ENCODE measurements around the gene S100A14. TPM values are rescaled to one million over a fixed set of nuclear protein-coding genes. Genes with fewer than 3 reads are reported as not detected.
A peak's percentile ranks its signal among the peaks of the same experiment; 100 is the strongest.
"Not testable (repeated sequence)": the region's sequence is repeated elsewhere in the genome, so short reads cannot be mapped to it uniquely, and the experiment has no call there.

The S100A14 gene
- polyA plus RNA-seq, 4 donors: 356 to 952 (median 630) TPM

- peaks cover 10 to 36% (median 17%) of the 10 kb centered on the region in 3 donors for H3K36me3 ChIP-seq (ENCODE audit: control insufficient read depth in 3 of 3, insufficient read depth in 2 of 3, low read depth in 1 of 3, low read length in 3 of 3)
- no peak overlapping the region for H3K4me3 ChIP-seq (ENCODE audit: low read depth in 1 of 3, low read length in 3 of 3)
- H3K27ac ChIP-seq (ENCODE audit: low read depth in 1 of 3, low read length in 2 of 3): no peak overlapping the region
- H3K9me3 ChIP-seq (ENCODE audit: control insufficient read depth in 2 of 2, insufficient read depth in 1 of 2, low read depth in 1 of 2, low read length in 1 of 2): no peaks in the 10 kb centered on the region
- DNase-seq (no peak), FAIRE-seq (no peak)
- peaks cover 0 to 17% (median 0%) of the 10 kb centered on the region in 3 donors for H3K4me1 ChIP-seq (ENCODE audit: control insufficient read depth in 3 of 3, insufficient read depth in 2 of 3, low read depth in 1 of 3, low read length in 2 of 3)
- 84 to 92% (median 89%) methylated on average over 4 to 5 of the region's 5 CpGs for WGBS, 3 donors
- no peaks in the 10 kb centered on the region for H3K27me3 ChIP-seq (ENCODE audit: control insufficient read depth in 3 of 3, insufficient read depth in 3 of 3, low read length in 3 of 3)
Measured at GRCh38 chr1:153646672-153647345, 30.7 kb upstream of the S100A14 start.

- H3K36me3 ChIP-seq (ENCODE audit: control insufficient read depth in 3 of 3, insufficient read depth in 2 of 3, low read depth in 1 of 3, low read length in 3 of 3): peaks cover 15 to 55% (median 26%) of the 10 kb centered on the region in 3 donors
- H3K9me3 ChIP-seq (ENCODE audit: control insufficient read depth in 2 of 2, insufficient read depth in 1 of 2, low read depth in 1 of 2, low read length in 1 of 2): no peaks in the 10 kb centered on the region
- DNase-seq (peak in 1 of 2 donors; percentile 61), FAIRE-seq (no peak)
- no peaks in the 10 kb centered on the region for H3K27me3 ChIP-seq (ENCODE audit: control insufficient read depth in 3 of 3, insufficient read depth in 3 of 3, low read length in 3 of 3)
- no peak overlapping the region for H3K27ac ChIP-seq (ENCODE audit: low read depth in 1 of 3, low read length in 2 of 3)
- no peak overlapping the region for H3K4me3 ChIP-seq (ENCODE audit: low read depth in 1 of 3, low read length in 3 of 3)
- H3K4me1 ChIP-seq (ENCODE audit: control insufficient read depth in 3 of 3, insufficient read depth in 2 of 3, low read depth in 1 of 3, low read length in 2 of 3): peaks cover 0 to 7% (median 0%) of the 10 kb centered on the region in 3 donors
Measured at GRCh38 chr1:153643816-153644215, 27.7 kb upstream of the S100A14 start.

- H3K9me3 ChIP-seq (ENCODE audit: control insufficient read depth in 2 of 2, insufficient read depth in 1 of 2, low read depth in 1 of 2, low read length in 1 of 2): no peaks in the 10 kb centered on the region
- FAIRE-seq: no peak
- no peaks in the 10 kb centered on the region for H3K27me3 ChIP-seq (ENCODE audit: control insufficient read depth in 3 of 3, insufficient read depth in 3 of 3, low read length in 3 of 3)
- peaks cover 18 to 60% (median 26%) of the 10 kb centered on the region in 3 donors for H3K36me3 ChIP-seq (ENCODE audit: control insufficient read depth in 3 of 3, insufficient read depth in 2 of 3, low read depth in 1 of 3, low read length in 3 of 3)
- H3K4me1 ChIP-seq (ENCODE audit: control insufficient read depth in 3 of 3, insufficient read depth in 2 of 3, low read depth in 1 of 3, low read length in 2 of 3): peaks cover 0 to 10% (median 0%) of the 10 kb centered on the region in 3 donors
- no peak overlapping the region for H3K27ac ChIP-seq (ENCODE audit: low read depth in 1 of 3, low read length in 2 of 3)
- no peak overlapping the region for H3K4me3 ChIP-seq (ENCODE audit: low read depth in 1 of 3, low read length in 3 of 3)
- 90 to 94% (median 92%) methylated on average over 11 of the region's 11 CpGs for WGBS, 3 donors
- no peak for DNase-seq
Measured at GRCh38 chr1:153643100-153643499, 27.0 kb upstream of the S100A14 start.

- Histone ChIP-seq H3K4me1 (ENCODE audit: control insufficient read depth in 3 of 3, insufficient read depth in 2 of 3, low read depth in 1 of 3, low read length in 2 of 3) (peaks cover 0 to 16% (median 0%) of the 10 kb centered on the region in 3 donors), H3K4me3 (ENCODE audit: low read depth in 1 of 3, low read length in 3 of 3) (no peak overlapping the region), H3K27me3 (ENCODE audit: control insufficient read depth in 3 of 3, insufficient read depth in 3 of 3, low read length in 3 of 3) (no peaks in the 10 kb centered on the region), H3K27ac (ENCODE audit: low read depth in 1 of 3, low read length in 2 of 3) (no peak overlapping the region), H3K9me3 (ENCODE audit: control insufficient read depth in 2 of 2, insufficient read depth in 1 of 2, low read depth in 1 of 2, low read length in 1 of 2) (no peaks in the 10 kb centered on the region), H3K36me3 (ENCODE audit: control insufficient read depth in 3 of 3, insufficient read depth in 2 of 3, low read depth in 1 of 3, low read length in 3 of 3) (peaks cover 20 to 58% (median 26%) of the 10 kb centered on the region in 3 donors)
- FAIRE-seq: no peak
- WGBS, 3 donors: 86 to 91% (median 88%) methylated on average over 11 of the region's 11 CpGs
- DNase-seq: no peak
Measured at GRCh38 chr1:153642161-153642560, 26.0 kb upstream of the S100A14 start.

GRCh38 chr1:153640861-153641260 is 24.7 kb upstream of the S100A14 start:
- H3K27me3 ChIP-seq (ENCODE audit: control insufficient read depth in 3 of 3, insufficient read depth in 3 of 3, low read length in 3 of 3): no peaks in the 10 kb centered on the region
- peaks cover 20 to 60% (median 35%) of the 10 kb centered on the region in 3 donors for H3K36me3 ChIP-seq (ENCODE audit: control insufficient read depth in 3 of 3, insufficient read depth in 2 of 3, low read depth in 1 of 3, low read length in 3 of 3)
- no peak overlapping the region for H3K27ac ChIP-seq (ENCODE audit: low read depth in 1 of 3, low read length in 2 of 3)
- no peaks in the 10 kb centered on the region for H3K9me3 ChIP-seq (ENCODE audit: control insufficient read depth in 2 of 2, insufficient read depth in 1 of 2, low read depth in 1 of 2, low read length in 1 of 2)
- no peak for FAIRE-seq
- no peak for DNase-seq
- peaks cover 2 to 24% (median 3%) of the 10 kb centered on the region in 3 donors for H3K4me1 ChIP-seq (ENCODE audit: control insufficient read depth in 3 of 3, insufficient read depth in 2 of 3, low read depth in 1 of 3, low read length in 2 of 3)
- 77 to 78% (median 78%) methylated on average over 6 of the region's 6 CpGs for WGBS, 3 donors
- H3K4me3 ChIP-seq (ENCODE audit: low read depth in 1 of 3, low read length in 3 of 3): no peak overlapping the region

- peaks cover 20 to 65% (median 29%) of the 10 kb centered on the region in 3 donors for H3K36me3 ChIP-seq (ENCODE audit: control insufficient read depth in 3 of 3, insufficient read depth in 2 of 3, low read depth in 1 of 3, low read length in 3 of 3)
- not testable (repeated sequence) for H3K27me3 ChIP-seq (ENCODE audit: control insufficient read depth in 3 of 3, insufficient read depth in 3 of 3, low read length in 3 of 3); H3K9me3 ChIP-seq (ENCODE audit: control insufficient read depth in 2 of 2, insufficient read depth in 1 of 2, low read depth in 1 of 2, low read length in 1 of 2); DNase-seq; H3K4me3 ChIP-seq (ENCODE audit: low read depth in 1 of 3, low read length in 3 of 3); FAIRE-seq; H3K27ac ChIP-seq (ENCODE audit: low read depth in 1 of 3, low read length in 2 of 3)
- peaks cover 3 to 27% (median 4%) of the 10 kb centered on the region in 3 donors for H3K4me1 ChIP-seq (ENCODE audit: control insufficient read depth in 3 of 3, insufficient read depth in 2 of 3, low read depth in 1 of 3, low read length in 2 of 3)
- WGBS, 3 donors: 97 to 98% (median 98%) methylated on average over 5 of the region's 5 CpGs
Measured at GRCh38 chr1:153640213-153640612, 24.1 kb upstream of the S100A14 start.

GRCh38 chr1:153639280-153639679 is 23.2 kb upstream of the S100A14 start:
- no peaks in the 10 kb centered on the region for H3K9me3 ChIP-seq (ENCODE audit: control insufficient read depth in 2 of 2, insufficient read depth in 1 of 2, low read depth in 1 of 2, low read length in 1 of 2)
- 85 to 94% (median 92%) methylated on average over 3 of the region's 3 CpGs for WGBS, 3 donors
- no peak for FAIRE-seq
- H3K4me1 ChIP-seq (ENCODE audit: control insufficient read depth in 3 of 3, insufficient read depth in 2 of 3, low read depth in 1 of 3, low read length in 2 of 3): peaks cover 3 to 27% (median 4%) of the 10 kb centered on the region in 3 donors
- no peak overlapping the region for H3K4me3 ChIP-seq (ENCODE audit: low read depth in 1 of 3, low read length in 3 of 3)
- DNase-seq: no peak
- no peak overlapping the region for H3K27ac ChIP-seq (ENCODE audit: low read depth in 1 of 3, low read length in 2 of 3)
- peaks cover 15 to 60% (median 26%) of the 10 kb centered on the region in 3 donors for H3K36me3 ChIP-seq (ENCODE audit: control insufficient read depth in 3 of 3, insufficient read depth in 2 of 3, low read depth in 1 of 3, low read length in 3 of 3)
- no peaks in the 10 kb centered on the region for H3K27me3 ChIP-seq (ENCODE audit: control insufficient read depth in 3 of 3, insufficient read depth in 3 of 3, low read length in 3 of 3)

- H3K4me3 ChIP-seq (ENCODE audit: low read depth in 1 of 3, low read length in 3 of 3): no peak overlapping the region
- WGBS, 3 donors: 52 to 73% (median 66%) methylated on average over 6 of the region's 6 CpGs
- peaks cover 10 to 58% (median 26%) of the 10 kb centered on the region in 3 donors for H3K36me3 ChIP-seq (ENCODE audit: control insufficient read depth in 3 of 3, insufficient read depth in 2 of 3, low read depth in 1 of 3, low read length in 3 of 3)
- DNase-seq: no peak
- peaks cover 3 to 24% (median 5%) of the 10 kb centered on the region in 3 donors for H3K4me1 ChIP-seq (ENCODE audit: control insufficient read depth in 3 of 3, insufficient read depth in 2 of 3, low read depth in 1 of 3, low read length in 2 of 3)
- H3K27me3 ChIP-seq (ENCODE audit: control insufficient read depth in 3 of 3, insufficient read depth in 3 of 3, low read length in 3 of 3): no peaks in the 10 kb centered on the region
- no peaks in the 10 kb centered on the region for H3K9me3 ChIP-seq (ENCODE audit: control insufficient read depth in 2 of 2, insufficient read depth in 1 of 2, low read depth in 1 of 2, low read length in 1 of 2)
- FAIRE-seq: no peak
- H3K27ac ChIP-seq (ENCODE audit: low read depth in 1 of 3, low read length in 2 of 3): no peak overlapping the region
Measured at GRCh38 chr1:153638261-153638660, 22.1 kb upstream of the S100A14 start.
